ENCODE measurements around the gene COG4.

The COG4 gene

DNA sequence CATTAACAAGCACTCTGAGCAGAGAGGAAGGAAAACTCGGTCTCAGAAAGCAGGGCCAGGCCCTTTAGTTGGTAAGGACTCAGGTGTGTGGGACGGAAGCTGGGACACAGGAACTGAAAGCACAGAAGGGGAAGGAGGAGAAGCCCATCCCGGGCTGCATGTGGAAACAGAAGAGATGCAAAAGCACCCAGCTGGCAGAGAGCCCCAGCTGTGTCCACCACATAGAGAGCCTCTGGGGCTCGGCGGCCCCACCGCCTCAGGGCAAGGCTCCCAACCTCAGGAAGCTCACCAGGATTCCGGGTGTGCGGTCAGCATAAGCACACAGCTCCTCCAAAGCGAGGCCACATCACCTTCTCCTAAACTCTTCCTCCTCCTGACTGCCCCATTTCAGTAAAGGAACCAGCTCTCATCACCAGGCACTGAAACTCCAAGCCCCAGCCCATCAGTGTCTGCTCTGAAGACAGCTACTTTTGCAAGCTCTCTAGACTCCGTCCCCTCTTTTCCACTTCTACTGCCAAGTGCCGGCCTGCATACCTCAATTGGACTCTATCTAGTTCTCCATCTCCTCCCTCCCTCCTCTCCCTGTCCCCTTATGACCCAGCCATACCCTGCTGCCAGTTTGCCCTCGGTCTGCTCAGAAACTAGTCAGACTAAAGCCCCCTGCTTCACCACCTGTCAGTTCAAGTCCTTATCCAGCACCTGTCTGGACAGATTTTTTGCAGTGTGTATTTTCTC is 90.5 kb downstream of the COG4 start:
- peak; percentile 9 for DNase-seq (ENCODE audit: low spot score)

DNA sequence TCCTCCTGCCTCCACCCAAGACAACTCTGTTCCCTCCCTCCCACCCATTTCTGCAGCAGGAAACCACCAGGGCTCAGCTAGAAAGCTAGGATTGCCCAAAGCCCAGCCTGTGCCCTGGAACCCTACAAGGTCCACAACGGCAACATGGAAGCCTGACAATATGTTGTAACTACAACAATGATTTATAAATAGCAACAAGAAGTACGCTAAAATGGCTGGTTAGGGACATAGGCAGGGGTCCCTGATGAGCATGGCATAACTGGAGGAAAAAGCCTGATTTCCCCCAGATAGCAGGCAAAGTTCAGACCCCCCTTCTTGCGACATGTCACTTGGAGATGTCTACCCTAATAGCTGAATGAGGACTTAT is 91.0 kb downstream of the COG4 start:
- DNase-seq (ENCODE audit: low spot score) = no peak

DNA sequence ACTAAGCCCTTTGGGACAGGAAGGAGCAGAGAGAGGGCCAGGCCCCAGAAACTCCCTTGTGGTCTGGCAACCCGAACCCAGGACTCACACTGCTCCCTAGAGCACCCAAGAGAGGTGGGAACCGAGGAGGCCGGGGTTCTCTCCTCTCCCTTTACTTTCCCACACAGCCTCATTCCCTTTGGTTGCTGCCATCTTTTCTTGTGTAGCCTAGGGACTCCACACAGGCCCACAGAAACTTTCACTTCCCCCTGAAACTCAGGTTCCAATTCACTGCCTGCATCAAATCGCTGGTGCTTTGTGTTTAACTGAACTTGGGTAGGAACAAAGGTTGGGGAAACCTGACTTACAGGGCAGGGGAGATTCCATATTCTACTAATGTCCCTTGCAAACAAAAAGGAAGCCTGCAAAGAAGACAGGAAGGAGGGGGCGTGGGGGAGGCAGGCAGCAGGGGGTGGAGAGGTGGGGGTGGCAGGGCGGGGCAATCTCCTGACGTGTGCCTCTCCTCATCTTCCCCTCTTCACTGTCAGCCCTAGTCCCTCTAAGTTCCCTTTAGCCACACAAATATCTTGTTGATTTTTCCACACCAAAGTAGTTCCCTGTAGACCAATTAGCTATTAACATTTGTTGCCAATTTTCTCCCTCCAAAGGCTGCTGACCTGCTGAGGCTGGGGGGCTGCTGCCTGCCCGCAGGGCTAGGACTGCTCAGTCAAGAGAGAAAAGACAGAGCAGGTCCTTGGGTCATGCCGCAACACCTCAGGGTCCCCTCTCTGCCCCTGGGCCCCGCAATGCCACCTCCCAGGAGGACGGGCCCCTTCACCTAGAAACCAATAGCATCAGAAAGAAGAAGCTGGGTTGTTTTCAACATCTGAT is 92.5 kb downstream of the COG4 start:
- DNase-seq (ENCODE audit: low spot score) = no peak
